GM19043 (cell line): ENCODE measurements around the gene GPR132.
"Not testable (repeated sequence)": the region's sequence is repeated elsewhere in the genome, so short reads cannot be mapped to it uniquely, and the experiment has no call there.

Source experiments
- ATAC-seq: cut with Tn5 transposase; IDR thresholded peaks from one replicate; pipeline ENCODE4 v1.9.1; 2021; ENCODE audit warnings: low read depth; ENCODE audit not compliant: unreplicated experiment

The GPR132 gene, protein sequence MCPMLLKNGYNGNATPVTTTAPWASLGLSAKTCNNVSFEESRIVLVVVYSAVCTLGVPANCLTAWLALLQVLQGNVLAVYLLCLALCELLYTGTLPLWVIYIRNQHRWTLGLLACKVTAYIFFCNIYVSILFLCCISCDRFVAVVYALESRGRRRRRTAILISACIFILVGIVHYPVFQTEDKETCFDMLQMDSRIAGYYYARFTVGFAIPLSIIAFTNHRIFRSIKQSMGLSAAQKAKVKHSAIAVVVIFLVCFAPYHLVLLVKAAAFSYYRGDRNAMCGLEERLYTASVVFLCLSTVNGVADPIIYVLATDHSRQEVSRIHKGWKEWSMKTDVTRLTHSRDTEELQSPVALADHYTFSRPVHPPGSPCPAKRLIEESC

DNA sequence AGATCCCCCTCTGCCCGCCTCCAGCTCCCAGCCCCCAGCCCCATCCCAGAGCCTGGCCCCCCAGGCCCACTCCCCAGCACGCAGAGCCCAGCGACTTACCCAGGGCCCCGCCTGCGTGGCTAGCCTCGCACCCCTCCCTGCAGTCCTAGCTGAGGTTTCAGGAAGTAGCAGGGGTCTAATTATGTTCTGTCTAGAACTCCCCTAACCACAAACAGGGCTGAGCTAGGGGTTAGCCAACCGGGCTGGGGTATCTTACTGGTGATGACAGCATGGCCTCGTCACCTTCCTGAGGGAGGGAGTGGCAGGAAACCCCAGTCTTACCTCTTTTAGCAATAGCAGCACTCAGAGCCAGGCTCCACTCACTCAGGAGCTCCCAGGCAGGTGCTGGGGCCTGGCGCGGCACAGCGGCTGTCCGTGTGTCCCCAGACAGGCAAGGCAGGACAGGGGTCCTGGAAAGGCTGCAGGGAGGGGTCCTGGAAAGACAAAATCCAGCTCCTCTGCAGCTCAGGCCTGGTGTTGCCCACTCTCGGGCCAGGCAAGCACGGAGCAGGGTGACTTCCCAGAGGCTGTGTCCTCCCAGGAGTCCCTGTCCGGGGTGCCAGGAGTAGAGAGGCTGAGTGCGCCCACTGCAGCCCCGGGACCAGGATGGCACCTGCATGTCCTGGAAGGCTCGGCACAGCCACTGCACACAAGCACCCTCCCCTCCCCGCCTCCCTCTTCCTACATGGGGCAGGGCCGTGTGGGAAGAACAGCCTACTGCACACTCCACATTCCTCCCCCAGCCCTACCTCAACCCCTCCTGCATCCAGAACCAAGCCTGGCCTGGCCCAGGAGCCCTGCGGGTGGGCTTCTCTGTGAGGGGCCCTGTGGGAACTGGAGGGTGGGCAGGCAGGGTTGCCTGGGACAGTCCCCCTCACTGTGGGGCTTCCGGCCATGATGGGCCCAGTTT, at the start of gene GPR132:
GPR132 (minus strand) TSS at position 151 of the 949 bp plus-strand sequence. CDS start 10,010 bp downstream, outside the sequence.
- ATAC-seq = peak; percentile 51

DNA sequence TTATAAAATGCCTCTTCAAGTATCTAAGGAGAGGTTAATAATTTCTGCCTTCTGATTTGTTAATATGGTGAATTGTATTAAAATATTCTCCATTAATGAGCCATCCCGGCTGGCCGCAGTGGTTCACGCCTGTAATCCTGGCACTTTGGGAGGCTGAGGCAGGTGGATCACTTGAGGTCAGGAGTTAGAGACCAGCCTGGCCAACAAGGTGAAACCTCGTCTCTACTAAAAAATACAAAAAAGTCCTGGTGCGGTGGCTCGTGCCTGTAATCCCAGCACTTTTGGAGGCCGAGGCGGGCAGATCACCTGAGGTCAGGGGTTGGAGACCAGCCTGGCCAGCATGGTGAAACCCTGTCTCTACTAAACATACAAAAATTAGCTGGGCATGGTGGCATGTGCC, 44.0 kb upstream of the GPR132 start:
- not testable (repeated sequence) for ATAC-seq

DNA sequence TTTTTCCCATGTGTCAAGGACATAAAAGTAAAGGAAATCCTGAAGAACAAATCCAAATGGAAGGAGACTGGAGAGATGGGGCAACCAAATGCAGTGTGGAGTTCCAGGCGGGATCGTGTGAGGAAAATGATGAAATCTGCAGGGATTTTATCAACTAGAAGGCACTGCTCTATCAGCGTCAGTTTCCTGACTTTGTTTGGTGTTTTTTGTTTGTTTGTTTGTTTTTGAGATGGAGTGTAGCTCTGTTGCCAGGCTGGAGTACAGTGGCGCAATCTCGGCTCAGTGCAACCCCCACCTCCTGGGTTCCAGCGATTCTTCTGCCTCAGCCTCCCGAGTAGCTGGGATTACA, 43.3 kb upstream of the GPR132 start:
- no peak for ATAC-seq

DNA sequence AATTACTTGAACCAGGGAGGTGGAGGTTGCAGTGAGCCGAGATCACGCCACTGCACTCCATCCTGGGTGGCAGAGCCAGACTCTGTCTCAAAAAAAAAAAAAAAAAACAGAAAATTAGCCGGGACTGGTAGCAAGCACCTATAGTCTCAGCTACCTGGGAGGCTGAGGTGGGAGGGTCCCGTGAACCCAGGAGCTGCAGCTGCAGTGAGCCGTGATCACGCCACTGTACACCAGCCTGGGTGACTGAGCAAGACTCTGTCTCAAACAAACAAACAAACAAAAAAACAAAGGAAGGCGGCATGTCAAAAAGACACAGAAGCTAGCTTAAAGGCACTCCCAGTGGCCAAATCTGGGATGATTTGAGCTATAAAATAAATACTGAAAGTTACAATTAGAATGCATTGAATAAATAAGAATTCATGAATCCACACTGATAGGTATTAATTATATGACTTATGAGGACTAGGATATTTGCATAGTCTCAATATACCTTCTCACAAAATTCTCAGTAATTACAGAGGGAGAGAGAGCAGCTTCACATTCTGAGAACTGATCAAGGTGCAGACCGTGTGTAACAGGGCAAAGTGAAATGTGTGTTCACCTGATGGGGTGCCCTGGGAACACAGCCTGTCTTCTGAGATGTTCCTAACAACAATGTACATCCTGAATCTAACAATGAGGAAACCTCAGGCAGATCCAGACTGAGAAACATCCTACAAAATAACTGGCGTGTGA, 42.7 kb upstream of the GPR132 start:
- no peak for ATAC-seq

DNA sequence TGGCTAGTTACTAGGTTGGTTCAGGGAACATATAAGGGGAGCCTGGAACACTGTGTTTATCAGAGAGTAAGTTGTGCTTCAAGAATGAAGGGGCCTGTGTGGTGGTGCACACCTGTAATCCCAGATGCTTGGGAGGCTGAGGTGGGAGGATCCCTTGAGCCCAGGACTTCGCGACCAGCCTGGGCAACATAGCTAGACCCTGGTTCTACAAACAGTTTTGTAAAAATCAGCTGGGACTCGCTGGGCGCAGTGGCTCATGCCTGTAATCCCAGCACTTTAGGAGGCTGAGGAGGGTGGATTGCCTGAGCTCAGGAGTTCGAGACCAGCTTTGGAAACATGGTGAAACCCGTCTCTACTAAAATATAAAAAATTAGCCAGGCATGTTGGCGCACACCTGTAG, 42.1 kb upstream of the GPR132 start:
- ATAC-seq = no peak

DNA sequence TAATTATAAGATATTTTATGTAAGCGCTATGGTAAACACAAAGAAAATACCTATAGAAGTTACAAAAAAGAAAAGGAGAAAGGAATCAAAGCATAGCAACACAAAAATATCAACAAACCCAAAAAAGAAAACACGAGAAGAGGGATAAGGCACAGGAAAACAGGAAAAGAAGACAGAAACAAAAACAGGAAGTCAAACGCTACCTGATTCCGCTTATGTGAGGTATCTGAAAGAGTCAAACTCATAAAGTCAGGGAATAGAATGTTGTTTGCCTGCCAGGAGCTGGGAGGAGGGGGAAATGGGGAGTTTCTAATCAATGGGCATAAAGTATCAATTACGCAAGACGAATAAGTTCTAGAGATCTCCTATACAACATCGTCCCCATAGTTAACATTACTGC, 39.9 kb upstream of the GPR132 start:
- no peak for ATAC-seq

DNA sequence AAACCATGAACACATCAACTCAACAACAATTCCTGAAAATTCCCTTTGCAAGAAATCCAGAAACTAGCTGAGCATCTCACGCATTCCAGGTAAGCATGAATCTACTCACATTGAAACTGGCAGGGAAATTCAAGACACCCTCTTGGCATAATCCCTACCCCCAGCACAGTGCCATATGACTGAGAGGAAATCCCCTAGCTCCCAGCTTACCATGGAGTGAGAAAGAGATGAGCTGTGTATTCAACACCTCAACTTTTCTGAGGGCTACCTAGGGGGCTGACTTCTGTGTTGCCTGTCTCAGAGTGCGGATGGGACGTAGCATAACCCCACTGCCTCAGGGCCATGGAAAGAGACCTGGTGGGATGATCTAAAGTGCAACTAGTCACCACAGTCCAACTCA, 37.7 kb upstream of the GPR132 start:
- no peak for ATAC-seq

DNA sequence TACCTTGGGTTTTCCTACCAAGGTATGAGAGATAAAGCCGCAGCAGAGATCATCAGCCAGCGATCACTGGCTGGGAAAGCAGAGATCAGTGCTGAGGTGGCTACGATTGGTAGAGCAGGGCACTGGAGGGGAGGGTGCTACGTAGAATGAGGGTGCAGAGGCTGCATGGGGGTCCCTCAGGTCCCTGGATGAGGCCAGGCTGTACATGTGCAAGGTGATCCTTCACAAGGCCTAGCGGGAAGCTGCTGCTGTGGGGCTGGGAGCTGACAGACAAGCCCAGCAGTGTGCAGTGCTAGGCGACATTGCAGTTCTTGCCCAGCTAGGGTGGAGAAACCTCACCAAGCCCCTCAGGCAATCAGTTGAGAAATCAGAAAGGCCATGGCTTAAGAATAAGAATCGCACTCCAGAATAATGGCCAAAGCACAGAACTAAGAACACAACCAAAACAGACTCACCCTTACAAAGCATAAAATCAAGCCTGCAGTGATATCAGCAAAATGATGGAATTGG, 37.2 kb upstream of the GPR132 start:
- ATAC-seq = no peak

DNA sequence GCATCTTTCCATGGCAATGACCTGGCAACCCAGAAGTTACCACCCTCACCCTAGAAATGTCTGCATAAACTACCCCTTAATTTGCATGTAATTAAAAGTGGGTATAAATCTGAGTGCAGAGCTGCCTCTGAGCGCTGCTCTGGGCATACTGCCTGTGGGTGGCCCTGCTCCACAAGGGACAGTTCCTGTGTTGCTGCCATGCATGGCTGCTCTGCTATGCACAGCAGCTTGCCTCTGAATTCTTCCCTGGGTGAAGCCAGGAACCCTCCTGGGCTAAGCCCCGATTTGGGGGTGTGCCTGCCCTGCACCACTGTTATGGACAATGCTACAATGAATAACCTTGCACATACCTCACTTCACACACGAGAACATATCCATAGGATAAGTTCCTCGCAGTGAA, 35.7 kb upstream of the GPR132 start:
- ATAC-seq = no peak

DNA sequence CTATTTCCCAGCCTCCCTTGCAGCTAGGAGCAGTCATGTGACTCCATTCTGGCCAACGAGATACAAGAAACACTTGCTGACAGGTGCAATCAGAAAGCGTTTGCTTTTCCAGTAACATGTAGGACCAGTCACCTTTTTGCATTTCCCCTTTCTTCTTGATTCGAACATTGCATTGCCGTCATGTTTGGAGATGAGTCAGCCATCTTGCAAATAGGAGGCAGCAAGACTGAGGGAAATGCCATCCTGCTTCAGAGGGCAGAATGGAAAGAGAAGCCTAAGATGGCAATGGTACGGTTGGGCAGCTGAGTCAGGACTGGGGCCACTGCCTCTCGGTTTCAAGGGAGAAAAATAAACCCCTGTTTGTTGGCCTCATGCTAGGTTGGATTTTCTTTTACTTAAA, 34.5 kb upstream of the GPR132 start:
- no peak for ATAC-seq

DNA sequence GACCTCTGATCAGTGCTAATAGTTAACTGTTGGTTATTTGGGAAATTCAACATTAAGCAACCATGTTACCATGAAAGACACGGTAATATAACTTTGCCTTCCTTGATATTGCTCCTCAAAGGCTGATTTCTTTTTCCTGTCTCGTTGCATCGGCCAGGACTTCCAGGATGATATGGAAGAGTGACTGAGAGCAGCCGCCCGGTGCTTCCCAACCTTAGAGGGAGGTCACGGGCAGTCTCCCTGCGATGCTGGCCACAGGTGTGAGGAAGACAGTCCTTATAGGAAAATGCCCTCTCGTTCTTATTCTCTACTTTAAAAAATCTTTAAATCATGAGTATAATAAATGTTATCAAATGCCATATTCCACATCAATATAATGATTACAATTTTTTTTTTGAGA, 33.1 kb upstream of the GPR132 start:
- ATAC-seq = no peak

DNA sequence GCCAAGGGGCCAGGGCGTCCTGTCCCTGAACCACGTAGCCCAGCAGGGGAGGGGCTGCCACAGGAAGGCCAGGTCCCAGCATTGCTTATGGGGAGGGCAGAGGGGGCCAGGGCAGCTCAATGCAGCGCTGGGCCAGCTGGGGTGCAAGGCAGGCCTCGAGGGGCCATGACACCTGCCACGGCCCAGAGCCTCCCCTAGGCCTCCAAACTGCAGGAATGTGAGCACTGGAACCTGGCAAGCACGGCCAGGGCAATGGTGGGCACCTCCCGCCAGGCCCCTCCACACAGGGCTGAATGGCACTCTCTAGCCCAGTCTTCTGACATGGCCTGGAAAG, 32.5 kb upstream of the GPR132 start:
- ATAC-seq = no peak

DNA sequence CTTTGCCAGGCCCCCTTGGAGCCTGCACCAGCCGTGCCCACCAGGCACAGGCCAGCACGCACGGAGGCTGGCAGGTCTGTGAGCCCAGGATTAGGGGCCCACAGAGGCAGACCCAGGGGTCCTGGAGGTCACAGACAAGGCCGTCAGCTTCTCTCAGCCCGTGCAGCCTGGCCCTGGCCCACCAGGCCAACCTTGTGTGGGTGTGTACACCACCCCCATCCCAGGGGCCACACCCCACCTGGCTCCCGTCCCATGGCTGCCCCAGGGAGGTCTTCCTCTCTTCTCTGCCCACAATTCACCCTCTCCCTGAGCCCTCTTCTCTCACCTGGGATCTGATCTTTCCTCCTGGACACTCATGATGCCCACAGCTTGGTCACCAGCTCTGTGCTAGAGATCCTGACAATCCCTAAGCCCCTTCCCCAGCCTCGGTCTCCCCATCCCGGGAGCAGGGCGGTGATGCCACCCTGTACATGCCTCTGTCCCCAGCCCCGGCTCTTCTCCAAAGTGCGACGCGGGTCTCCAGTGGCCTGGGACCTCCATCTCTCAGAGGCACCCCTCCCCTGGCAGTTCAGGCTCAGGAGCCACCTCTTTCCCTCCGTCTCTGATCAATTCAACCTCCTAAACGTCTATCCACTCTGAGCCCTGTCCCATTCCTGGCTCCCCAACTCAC, 31.1 kb upstream of the GPR132 start:
- no peak for ATAC-seq

DNA sequence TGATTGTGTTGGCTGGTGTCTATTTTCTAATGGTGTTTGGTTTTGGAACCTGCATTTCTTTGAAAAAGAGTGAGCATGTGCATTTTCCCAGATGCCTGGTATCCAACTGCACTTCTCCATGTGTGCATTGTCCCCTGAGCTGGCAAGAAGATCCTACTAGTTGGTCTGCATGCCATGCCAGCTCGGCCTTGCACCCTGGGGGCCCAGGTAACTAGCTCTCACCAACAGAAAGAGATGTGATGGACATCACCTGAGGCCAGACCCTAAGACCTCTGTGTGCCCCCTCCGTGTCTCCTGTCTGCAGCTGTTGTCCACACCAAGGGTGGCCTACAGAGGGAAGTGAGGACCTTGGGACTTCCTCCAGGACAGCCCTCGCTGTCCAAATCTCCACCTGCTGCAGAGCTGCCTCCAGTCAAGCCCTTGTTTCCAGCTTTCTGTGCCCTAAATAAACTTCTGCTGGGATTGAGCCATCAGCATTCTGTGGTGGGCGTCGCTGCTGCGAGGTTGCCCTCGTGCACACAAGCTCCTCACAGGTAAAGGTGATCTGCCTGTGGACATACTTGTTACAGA, 30.1 kb upstream of the GPR132 start:
- ATAC-seq = no peak

DNA sequence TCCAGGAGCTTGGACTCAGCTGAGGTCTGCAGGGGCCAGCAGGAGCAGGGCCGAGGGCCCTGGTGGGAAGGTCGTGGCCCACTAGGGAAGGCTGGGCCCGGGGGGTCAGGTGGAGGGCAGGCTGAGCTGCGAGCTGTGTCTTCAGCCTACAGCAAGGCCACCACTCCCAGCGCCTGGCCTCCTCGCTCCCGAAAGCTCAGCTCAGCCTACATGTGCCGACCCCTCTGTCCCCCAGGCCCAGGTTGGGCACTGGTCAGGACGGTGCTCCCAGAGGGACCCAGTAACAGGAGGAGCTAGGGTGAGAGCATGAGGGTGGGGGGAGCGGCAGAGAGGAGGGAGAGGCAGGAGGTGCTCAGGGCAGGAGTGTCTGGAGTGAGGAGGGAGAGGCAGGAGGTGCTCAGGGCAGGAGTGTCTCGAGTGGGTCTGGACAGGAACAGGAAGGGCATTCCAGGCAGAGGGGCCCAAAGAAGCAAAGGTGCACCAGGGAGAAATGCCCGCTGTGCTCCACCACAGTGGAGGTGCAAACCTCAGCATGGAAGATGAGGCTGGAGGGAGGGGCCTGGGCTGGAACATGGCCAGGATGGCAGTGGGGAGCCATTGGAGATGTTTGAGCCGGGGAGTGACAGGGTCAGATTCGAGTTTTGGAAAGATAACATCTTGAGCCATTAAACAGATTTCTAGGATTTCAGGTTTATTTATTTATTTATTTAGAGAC, 29.1 kb upstream of the GPR132 start:
- no peak for ATAC-seq

DNA sequence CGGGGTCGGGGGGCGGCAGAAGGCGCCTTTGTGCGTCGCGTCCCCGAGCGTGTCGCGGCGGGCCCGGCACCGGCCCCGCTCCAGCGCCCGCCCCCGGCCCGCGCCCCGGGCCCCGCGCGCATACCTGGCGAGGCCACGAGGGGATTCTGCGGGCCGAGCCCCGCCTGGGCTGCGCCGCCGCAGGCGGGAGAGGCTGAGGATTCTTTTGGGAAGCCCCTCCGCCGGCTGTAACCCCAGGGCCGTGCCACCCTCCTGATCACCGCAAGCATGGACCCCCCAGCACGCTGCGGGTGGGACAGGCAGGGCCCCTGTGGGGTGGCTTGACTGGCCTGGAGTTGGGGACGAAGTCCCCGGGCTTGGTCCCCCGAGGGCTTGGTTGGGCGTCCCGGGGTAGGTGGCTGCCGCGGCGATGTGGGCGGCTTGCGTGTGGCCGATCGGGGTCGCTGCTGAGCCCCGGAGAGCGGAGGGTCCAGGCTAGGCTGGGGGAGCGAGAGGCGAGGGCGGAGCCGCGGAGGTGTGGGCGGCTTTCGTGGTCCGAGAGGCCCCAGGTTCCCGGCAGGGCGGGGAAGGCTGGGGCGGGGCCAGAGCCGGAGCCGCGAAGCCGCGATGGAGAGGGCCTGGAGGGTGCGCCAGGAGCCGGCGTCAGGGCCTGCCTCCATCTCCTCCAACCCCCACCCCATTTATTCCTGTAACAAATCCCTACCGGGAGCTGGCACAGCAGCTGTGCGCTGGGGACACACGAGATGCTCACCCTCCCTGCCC, 28.4 kb upstream of the GPR132 start:
- peak; percentile 55 for ATAC-seq

DNA sequence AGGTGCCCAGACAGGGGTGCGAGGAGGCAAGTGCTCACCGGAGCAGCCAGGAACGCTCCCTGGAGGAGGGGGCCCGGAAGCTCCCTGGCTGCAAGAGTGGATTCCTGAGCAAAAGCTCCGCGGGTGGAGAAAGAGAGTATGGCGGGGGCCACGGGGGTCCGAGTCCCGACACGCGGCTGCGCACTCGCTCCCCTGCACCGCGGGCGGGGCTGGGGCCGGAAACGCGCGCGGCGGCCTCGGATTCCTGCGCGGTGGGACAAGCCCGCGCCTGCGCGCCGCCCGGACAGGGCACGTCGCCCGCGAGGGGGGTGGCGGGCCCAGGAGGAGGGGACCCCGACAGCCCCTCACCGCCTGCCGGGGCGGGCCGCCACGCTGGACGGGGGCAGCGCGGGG, 27.8 kb upstream of the GPR132 start:
- ATAC-seq = peak; percentile 27

DNA sequence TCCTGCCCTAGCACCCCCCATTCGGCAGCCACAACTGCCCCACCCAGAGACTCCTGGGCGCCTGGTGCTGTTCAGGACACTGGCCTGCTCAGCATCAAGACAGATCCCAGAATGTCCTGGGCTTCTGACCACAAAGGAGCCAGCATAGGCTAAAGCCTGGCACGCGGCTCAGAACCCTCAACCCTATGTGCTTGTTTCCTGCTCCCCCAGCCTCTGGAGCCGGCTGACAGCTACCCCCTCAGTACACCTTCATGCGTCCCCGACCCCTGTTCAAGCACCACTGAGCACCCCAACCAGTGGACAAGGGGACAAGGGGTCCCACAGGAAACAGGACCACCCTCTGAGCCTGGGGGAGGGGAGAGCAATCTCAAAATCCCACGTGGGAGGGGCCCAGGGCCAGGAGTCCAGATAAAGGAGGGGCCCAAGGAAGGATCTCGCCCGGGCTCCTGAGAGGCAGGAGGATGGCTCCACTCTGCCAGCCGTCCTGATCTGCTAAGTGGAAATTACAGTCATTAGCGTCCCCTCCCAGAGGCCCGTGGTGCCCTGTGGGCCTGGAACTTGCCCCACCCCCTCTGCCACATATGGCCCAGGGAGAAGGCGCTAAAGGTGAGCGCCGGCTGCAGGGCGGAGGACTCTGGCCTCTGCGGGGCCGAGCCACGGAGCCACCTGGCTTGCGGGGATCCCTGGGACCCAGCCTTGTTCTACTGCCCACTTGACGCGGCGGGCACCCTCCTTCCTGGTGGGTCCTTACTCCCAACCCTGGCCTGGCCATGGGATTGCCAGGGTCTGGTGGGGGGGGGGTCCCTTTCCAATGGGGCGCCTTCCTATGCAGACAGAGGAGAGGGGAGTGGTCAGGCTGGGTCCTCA, 27.2 kb upstream of the GPR132 start:
- ATAC-seq = no peak
